Measurements from ENCODE around the gene FAM25G.

The FAM25G gene

DNA sequence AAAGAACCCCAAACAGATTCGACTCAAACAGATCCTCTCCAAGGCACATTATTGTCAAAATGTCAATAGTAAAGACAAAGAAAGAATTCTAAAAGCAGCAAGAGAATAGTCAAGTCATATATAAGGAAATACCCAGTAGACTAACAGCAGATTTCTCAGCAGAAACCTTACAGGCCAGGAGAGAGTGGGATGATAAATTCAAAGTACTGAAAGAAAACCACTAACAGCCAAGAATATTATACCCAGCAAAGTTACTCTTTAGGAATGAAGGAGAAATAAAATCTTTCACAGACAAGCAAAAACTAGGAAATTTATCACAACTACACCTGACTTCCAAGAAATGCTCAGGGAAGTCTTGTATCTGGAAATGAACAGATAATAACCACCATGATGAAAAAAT, 45.8 kb downstream of the FAM25G start:
- DNase-seq: no peak

DNA sequence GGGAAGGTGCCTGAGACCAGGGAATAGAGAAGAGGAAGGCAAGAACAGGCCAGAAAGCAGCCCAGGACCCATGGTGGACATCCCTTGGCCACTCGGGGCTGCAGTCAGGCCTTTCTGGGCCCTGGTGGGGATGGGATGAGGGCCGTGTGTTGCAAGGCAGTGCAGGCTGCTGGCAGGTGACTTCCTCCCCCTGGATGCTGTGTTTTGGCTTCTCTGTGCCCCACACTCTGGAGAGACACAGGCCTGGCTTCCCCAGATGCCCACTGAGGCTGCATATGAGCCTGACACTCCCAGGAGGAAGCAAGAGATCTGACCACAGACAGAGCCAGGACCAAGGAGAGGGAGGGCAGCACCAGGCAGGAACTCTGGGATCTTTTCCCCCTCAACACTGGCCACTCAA, 47.5 kb downstream of the FAM25G start:
- no peak for DNase-seq

DNA sequence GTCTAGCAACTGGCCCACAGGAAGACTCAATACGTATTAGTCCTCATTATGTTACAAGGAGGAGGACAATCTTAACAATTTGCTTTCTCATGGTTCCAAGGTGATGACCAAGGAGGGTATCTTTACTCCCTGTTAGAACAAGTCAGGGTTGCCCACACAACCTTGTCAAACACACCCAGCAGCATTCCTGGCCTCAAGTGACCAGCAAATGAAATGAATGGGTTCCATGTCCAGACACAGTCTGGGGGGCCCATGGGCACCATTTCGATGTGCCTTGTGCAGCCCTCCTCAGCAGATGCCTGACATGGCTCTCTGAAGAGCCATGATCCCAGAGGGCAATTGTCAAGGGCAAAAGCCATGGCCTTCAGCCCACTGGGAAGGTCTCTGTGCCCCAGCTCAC, 48.4 kb downstream of the FAM25G start:
- DNase-seq: no peak

DNA sequence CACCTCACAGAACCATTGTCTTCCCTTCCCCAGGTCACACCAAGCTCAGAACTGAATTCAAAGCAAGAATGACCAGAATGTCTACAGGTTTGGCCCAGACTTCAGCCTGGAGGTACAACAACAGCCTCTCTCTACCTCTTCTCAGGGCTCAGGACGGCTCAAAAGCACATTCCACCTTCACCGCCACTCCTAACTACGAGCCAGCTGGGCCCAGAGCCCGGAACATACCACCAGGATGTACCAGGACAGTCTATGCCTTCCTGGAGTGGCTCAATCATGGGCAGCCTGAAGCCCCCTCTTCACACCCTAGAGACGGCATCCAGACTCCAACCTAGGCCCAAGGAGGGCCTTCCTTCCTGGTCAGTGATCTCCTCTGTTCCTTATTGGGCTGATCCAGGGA, 49.1 kb downstream of the FAM25G start:
- no peak for DNase-seq

DNA sequence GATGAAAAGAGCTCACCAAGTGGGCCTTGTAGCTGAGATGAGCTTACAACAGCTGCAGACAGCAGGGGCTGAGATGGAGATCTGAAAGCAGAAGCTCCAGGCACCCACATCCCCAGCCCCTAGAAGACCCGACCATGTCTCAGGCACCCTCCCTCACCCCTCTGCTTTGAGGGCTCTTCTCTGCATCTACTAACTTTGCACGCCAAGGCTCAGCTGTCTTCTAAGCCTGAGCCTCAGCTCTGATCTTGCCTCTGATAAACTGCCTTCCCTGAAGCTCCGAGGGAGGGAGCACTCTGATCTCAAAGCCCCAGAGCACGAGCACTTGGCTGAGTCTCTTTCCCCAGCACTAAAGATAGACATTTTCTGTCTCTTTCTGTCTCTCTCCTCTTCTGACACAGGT, 49.6 kb downstream of the FAM25G start:
- no peak for DNase-seq

GRCh38 chr10:47440207-47440606, 51.3 kb downstream of the FAM25G start:
- no peak for DNase-seq

GRCh38 chr10:47438857-47439474, 52.5 kb downstream of the FAM25G start:
- peak; percentile 50 for DNase-seq

All from hematopoietic multipotent progenitor cell treated with erythropoietin and hydrocortisone succinate and interleukin-3 and kit ligand, for 6 days (in vitro differentiated cells).